ENCODE measurements around the gene INO80E.
A peak's percentile ranks its signal among the peaks of the same experiment; 100 is the strongest.
"Not testable (repeated sequence)": the region's sequence is repeated elsewhere in the genome, so short reads cannot be mapped to it uniquely, and the experiment has no call there.

Gene INO80E

DNA sequence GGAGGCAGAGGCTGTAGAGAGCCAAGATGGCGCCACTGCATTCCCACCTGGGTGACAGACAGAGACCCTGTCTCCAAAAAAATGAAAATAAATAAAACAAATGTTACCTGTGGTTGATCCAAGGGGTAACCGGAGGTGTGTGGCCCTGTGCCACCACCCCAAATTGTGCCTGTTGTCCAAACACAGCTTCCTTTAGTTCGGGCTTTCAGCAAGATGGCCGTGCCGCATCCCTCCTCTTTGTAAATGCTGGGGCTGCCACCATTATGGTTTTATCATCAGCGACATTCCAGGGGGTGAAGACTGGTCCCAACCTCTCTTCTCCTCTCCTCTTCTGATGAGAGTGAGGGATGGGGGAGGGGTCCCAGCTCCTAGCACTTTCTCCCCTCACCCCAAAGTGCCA lies 26.8 kb downstream of the INO80E start, which contains the start of gene C16orf92:
Gene C16orf92 (plus strand): TSS at position 312 of the 400 bp plus-strand sequence. CDS start 143 bp downstream, outside the sequence.
- no peak for DNase-seq
- intact Hi-C loops (cut with DNase I): no loop called here

DNA sequence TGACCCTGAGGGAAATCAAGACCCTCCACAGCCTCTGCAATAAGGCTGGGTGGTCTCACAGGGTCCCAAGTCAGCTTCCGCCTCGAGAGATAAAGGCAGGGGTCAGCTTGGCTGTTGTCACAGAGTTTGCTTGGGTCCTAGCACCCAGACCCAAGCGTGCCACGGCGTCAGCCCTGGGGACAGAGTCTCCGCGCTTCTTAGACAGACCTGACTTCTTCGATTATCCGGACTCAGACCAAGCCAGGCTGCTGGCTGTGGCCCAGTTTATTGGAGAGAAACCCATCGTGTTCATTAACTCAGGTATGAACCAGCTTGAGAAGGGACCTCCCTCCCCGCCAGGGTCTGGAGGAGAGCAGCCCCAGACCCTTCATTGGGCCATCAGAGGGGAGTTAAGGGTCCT lies 27.5 kb downstream of the INO80E start:
- no peak for DNase-seq
- intact Hi-C loops (cut with DNase I): no loop called here

DNA sequence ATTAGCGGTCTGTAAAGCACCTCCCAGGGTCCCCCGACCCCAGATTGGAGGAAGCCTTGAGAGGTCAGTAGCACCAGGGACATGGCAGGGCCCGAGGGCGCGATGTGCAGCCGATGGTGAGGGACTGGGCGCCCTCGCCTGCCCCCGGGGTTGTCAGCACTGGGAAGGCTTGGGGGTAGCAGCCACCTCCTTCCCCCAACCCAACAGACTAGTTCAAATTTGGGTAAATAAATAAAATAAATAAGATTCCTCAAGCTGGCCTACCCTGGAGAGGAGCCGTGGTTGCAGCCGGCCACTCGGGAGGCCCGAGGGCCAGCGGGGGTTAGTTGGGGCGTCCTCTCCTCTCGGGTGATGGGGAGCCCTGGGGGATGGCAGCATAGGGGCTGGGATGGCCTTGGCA lies 28.4 kb downstream of the INO80E start:
- intact Hi-C loops (cut with DNase I): no loop called here
- no peak for DNase-seq

- no peak for DNase-seq
- intact Hi-C loops (cut with DNase I): no loop called here
Observed at GRCh38 chr16:30025156-30025555, 29.1 kb downstream of the INO80E start.

- intact Hi-C loops (cut with DNase I): no loop called here
- no peak for DNase-seq
Observed at GRCh38 chr16:30025574-30025973, 29.5 kb downstream of the INO80E start.

DNA sequence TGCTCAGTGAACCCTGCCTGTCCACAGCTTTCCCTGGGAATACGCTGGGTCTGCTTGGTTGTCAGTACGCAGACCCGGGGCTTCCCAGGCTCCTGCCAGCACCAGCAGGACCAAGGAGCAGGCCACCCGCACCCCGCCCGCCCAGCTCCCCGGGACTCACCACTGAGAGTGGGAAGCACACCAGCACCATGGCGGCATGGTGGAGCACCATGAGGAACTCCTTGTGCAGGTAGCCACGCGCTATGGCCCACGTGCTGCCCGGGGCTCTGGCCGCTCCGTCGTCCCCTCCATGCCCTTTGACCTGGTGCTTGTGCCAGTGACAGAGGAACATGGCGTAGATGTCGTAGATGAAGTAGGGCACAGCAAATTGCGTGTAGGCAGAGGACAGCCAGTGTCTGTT lies 30.4 kb downstream of the INO80E start:
- no peak for DNase-seq
- intact Hi-C loops (cut with DNase I): no loop called here

DNA sequence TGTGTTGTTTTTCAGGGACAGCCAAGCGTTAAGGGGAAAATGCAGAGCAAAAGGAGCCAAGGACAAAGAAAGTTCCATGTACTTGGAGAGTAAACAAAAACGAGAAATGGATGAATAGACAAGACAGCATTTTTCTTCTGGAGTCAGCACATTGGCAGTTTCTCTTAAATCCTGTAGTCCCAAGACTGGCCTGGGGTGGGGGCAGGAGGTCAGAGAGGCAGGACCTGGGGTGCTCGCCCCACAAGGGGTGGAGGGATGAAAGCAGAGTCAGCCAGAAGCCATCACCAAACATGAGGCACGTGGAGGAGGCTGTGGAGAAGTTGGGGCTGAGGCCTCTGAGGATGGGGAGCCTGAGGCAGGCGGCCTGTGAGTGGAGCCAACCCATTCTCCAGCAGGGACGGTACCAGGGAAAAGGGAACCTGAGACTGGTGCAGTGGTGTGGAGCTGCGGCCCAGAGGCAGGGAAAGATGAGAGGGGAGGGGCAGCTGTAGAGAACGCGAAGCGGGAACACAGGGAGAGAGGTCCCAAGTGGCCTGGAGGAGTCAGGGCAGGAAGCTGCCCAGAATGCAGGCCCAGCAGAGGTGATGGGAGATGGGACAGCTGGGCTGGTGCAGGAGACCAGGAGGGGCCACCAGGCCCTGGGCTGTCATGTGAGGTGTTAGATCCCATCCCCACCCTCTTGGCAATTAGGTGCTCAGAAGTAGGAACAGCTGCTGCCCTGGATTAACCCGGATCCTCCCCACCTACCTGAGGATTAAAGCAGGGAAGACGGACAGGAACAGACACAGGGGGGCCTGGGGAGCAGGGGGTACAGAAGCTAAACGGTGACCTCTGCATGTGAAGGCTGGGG lies 31.8 kb downstream of the INO80E start:
- DNase-seq: no peak
- intact Hi-C loops (cut with DNase I): no loop called here

DNA sequence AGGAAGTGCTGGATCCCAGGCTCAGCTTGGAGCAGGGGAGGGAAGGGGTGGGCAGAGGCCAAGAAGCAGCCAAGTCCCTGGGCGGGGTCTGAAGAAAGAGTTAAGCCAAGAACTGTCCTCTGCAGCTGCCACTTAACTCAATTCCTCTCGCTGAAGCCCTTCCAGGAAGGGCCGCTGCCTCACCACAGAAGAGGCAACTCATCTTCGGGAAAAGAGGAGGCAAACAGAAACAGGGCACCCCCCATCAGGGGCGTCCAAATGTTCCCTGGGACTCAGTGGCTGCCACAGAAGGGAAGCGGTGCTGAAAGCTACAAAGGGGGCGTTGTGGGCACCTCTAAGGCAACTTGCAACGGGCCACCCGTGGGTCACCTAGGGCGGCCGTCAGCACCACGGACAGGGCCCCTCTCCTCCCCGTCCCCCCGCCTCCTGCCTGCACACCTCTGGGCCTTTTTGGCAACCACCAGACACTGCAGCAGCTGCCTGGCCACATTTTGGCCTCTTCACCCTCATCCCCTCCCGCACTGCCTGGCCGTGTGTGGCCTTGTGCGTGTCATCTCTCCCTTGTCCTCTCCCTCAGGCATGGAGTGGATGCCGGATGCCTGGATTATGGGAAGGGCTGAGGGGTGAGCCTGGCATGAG lies 32.5 kb downstream of the INO80E start:
- intact Hi-C loops (cut with DNase I): no loop called here

GRCh38 chr16:30030011-30030685 lies 34.1 kb downstream of the INO80E start:
- intact Hi-C loops (cut with DNase I): no loop called here
- DNase-seq: no peak

More for the DNA sequence above, 32.5 kb downstream of the INO80E start:
- DNase-seq: no peak

GRCh38 chr16:30030841-30031413 lies 34.9 kb downstream of the INO80E start, which contains the start of gene TLCD3B:
TLCD3B (minus strand) TSS chr16:30031271; CDS start chr16:30030527, 744 bp downstream.
- peak in 23 of 42 donors; percentile 20 to 69 (median 44) for DNase-seq
- intact Hi-C loops (cut with DNase I): no loop called here

DNA sequence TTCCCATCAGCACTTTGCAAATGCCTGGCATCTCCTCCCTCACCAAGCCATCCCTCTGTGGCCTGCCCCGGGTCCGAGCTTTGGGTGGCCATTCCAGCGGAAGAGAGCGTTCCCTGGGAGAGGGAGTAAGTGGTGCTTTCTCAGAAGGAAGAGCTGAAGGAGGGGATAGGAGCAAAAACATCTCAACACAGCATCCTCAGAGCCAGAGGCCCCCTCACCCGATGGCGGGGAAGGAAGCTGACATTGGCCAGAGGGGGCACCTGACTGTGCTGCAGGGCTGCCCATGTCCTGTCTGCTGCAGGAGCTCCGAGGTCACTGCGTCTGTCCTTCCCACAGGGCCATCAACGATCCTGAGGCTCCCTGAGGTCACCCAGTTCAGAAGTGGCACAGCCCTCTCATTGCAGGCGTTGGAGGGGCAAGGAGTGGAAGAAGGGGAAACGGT lies 35.5 kb downstream of the INO80E start:
- no peak for DNase-seq
- intact Hi-C loops (cut with DNase I): no loop called here

DNA sequence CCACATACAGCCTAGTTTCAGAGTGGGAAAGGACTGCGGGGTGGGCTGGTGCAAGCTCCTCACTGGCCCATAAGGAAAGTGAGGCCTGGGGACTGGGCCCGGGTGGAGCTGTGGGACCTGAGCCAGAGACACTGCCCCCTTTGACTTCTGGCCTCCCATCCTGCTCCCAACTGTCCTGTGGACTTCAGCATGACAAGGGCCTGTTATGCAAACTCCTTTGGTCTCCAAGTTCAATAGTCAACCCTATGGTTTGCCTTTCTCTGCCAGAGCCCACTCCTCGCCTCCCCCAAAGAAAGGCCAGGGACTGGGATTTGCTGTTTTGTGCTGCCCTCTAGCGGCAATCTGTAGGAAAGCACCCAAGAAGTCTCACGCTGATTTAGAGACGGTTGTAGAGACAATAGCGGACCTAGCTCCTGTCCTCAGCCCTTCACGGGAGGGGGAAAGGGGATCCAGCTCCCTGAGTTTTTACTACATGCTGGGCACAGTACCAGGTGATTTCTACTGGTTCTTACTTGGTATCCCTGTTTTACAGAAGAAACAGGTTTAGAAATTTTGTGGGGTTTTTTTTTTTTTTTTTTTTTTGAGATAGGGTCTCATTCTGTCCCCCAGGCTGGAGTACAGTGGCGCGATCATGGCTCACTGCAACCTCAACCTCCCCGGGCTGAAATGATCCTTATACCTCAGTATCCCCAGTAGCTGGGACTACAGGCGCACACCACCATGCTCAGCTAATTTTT lies 36.2 kb downstream of the INO80E start:
- DNase-seq: peak in 39 of 42 donors; percentile 32 to 85 (median 66)
- intact Hi-C loops (cut with DNase I): no loop called here

- no peak for DNase-seq
- intact Hi-C loops (cut with DNase I): no loop called here
Observed at GRCh38 chr16:30033270-30033669, 37.2 kb downstream of the INO80E start.

DNA sequence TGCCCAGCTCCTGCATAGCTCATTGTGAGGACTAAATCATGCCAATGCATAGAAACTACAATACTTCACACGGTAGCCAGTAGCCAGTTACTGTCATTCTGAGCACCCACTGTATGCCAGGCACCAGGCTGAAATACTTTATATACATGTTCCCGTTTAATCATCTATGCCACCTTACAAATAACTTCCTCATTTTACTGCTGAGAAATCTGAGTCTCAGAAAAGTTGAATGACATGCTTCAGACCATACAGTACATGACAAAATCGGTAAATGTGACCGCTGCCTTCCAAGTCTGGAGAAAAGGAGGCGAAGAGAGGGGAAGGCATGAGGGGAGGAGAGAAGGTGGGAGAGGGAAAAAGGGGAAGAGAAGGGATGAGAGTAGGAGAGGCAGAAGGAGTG lies 44.2 kb downstream of the INO80E start:
- intact Hi-C loops (cut with DNase I): no loop called here
- DNase-seq: no peak

- intact Hi-C loops (cut with DNase I); DNase-seq: not testable (repeated sequence)
Observed at GRCh38 chr16:30040690-30041089, 44.6 kb downstream of the INO80E start.

- peak in 1 of 42 donors; percentile 53 for DNase-seq
- intact Hi-C loops (cut with DNase I): no loop called here
Observed at GRCh38 chr16:30041841-30042240, 45.8 kb downstream of the INO80E start.

DNA sequence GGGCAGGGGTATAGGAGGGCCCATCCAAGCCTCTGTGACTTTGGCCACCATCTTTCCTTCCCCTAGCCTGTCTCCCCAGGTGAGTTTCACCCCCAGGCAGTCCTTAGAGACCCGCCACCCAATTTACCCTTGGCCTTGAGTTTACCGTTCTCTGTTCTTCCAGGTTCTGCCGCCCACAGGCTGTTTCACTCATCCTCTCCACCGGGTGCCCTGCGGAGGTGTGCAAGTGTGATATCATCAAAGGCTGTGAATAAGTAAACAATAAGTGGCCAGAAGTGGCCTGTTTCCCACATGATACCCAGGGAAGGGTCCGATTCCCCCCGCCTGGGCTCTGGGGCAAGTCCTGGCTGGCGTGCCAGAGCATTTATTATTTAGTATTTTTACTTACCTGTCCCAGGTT lies 50.1 kb downstream of the INO80E start:
- intact Hi-C loops (cut with DNase I): no loop called here
- no peak for DNase-seq

GRCh38 chr16:30046588-30046987 lies 50.5 kb downstream of the INO80E start:
- intact Hi-C loops (cut with DNase I): no loop called here
- DNase-seq: no peak

GRCh38 chr16:30049871-30050270 lies 53.8 kb downstream of the INO80E start:
- intact Hi-C loops (cut with DNase I): loop anchor here (10.0 kb wide), 1 partner anchor 55 kb away; the partner anchor contains the start of genes HIRIP3 and INO80E
- peak in 35 of 42 donors; percentile 27 to 86 (median 65) for DNase-seq
